K562 (cell line): ENCODE data around the gene PTPRT. TPM values are rescaled to one million over a fixed set of nuclear protein-coding genes. Genes with fewer than 3 reads are reported as not detected.

ENCODE experiments used
- ATAC-seq: fragments of 200-7000 bp; cut with Tn5 transposase; 3 replicates; pipeline ENCODE4 v1.9.1; 2020; ENCODE audit warnings: moderate library complexity
- BruUV-seq: library from RNA; stranded (reverse); fragments of 400-500 nt; replicated peaks from 2 replicates; lab custom pipeline; 2021; lab: Mats Ljungman, UMichigan
- CTCF ChIA-PET: fragments of 300-600 bp; formaldehyde crosslinking; extraction: SDS; loops from one replicate; lab custom pipeline; 2021; ENCODE audit warnings: low intra/inter-chr PET ratio; lab: Yijun Ruan, JAX
- POLR2A ChIA-PET: fragments of 300-600, 350-650 bp; sonication (Branson Sonifier 250); formaldehyde crosslinking; extraction: SDS; loops from one replicate; lab custom pipeline; 2021; ENCODE audit warnings: antibody characterized with exemption, inconsistent platforms; lab: Yijun Ruan, JAX
- DNase-seq, 4 experiments: peaks; one replicate each; pipeline versions ENCODE4 v3.0.0 to v3.0.0-alpha.2; 2011 to 2018; ENCODE audit warnings: low spot score in 3 of 4, mixed read lengths in 3 of 4; ENCODE audit errors: extremely low read depth in 1 of 4
- FAIRE-seq: peaks from 2 replicates; lab custom pipeline; 2011; peaks lifted over from hg19 to GRCh38; lab: Jason Lieb, UNC
- H2AFZ ChIP-seq: 2 replicates; pipeline ENCODE4 v1.6.0; 2011; ENCODE audit warnings: low read depth, low read length, control low read depth, inconsistent platforms
- H3K27ac ChIP-seq: fragments of 200-600 bp; 3 replicates; pipeline ENCODE4 v1.8.0; 2011; ENCODE audit warnings: low read depth, mild to moderate bottlenecking, control low read depth, inconsistent platforms, low read length, moderate library complexity, mixed read lengths; ENCODE audit errors: extremely low read depth
- H3K27me3 ChIP-seq, 2 experiments: fragments of 300-600 bp in 1 of 2; 2 replicates in 1 of 2; 3 replicates in 1 of 2; pipeline versions ENCODE4 v1.6.0 to v1.8.0; 2011; ENCODE audit warnings: inconsistent platforms in 2 of 2, low read length in 2 of 2, mild to moderate bottlenecking in 1 of 2, mixed read lengths in 1 of 2, moderate library complexity in 1 of 2; ENCODE audit not compliant: control insufficient read depth in 2 of 2, insufficient read depth in 2 of 2
- H3K36me3 ChIP-seq: fragments of 300-600 bp; 3 replicates; pipeline ENCODE4 v1.8.0; 2011; ENCODE audit warnings: mild to moderate bottlenecking, low read length, inconsistent platforms; ENCODE audit not compliant: control insufficient read depth, insufficient read depth
- H3K4me1 ChIP-seq, 2 experiments: fragments of 200-600 bp in 1 of 2; replicated peaks in 1 of 2; 2 replicates in 1 of 2; 3 replicates in 1 of 2; pipeline versions ENCODE4 v1.5.1 to v1.8.0; 2011; ENCODE audit warnings: inconsistent platforms in 2 of 2, low read length in 2 of 2, mild to moderate bottlenecking in 1 of 2, mixed read lengths in 1 of 2, moderate library complexity in 1 of 2; ENCODE audit not compliant: control insufficient read depth in 2 of 2, insufficient read depth in 2 of 2
- H3K4me2 ChIP-seq: 2 replicates; pipeline ENCODE4 v1.6.1; 2011; ENCODE audit warnings: low read length, control low read depth, inconsistent platforms, mixed read lengths; ENCODE audit not compliant: insufficient read depth
- H3K4me3 ChIP-seq: fragments of 200-600 bp; sonication (generic), shearing (Covaris generic); 2 replicates; pipeline ENCODE4 v1.5.1; 2016; ENCODE audit warnings: control low read depth, inconsistent platforms
- H3K79me2 ChIP-seq: fragments of 200-600 bp; 3 replicates; pipeline ENCODE4 v1.8.0; 2011; ENCODE audit warnings: low read length, inconsistent platforms; ENCODE audit not compliant: control insufficient read depth, insufficient read depth
- H3K9ac ChIP-seq, 2 experiments: 2 replicates each; pipeline versions ENCODE4 v1.6.0 to v1.6.1; 2011; ENCODE audit warnings: low read depth in 2 of 2, low read length in 2 of 2, control low read depth in 1 of 2, inconsistent platforms in 1 of 2, mild to moderate bottlenecking in 1 of 2, mixed read lengths in 1 of 2; ENCODE audit not compliant: insufficient read depth in 1 of 2
- H3K9me1 ChIP-seq: one replicate; pipeline ENCODE4 v1.6.0; 2011; ENCODE audit warnings: inconsistent platforms, mild to moderate bottlenecking, low read length, moderate library complexity; ENCODE audit not compliant: control insufficient read depth, insufficient read depth
- H3K9me3 ChIP-seq: replicated peaks from 2 replicates; pipeline ENCODE4 v1.5.1; 2011; ENCODE audit warnings: low read depth, low read length, inconsistent platforms; ENCODE audit not compliant: control insufficient read depth, insufficient read depth
- H4K20me1 ChIP-seq: replicated peaks from 2 replicates; pipeline ENCODE4 v1.6.1; 2011; ENCODE audit warnings: low read length, inconsistent platforms, mixed read lengths; ENCODE audit not compliant: control insufficient read depth, insufficient read depth
- CEBPZ ChIP-seq: fragments of 150-350 bp; IDR thresholded peaks from 2 replicates; pipeline ENCODE4 v1.6.1; 2014; ENCODE audit warnings: low read depth, mild to moderate bottlenecking, low read length, borderline replicate concordance
- DNMT1 ChIP-seq: fragments of 450-650 bp; IDR thresholded peaks from 2 replicates; pipeline ENCODE4 v1.6.1; 2016; ENCODE audit warnings: antibody characterized with exemption, mild to moderate bottlenecking
- E2F3 ChIP-seq: fragments of 250-450 bp; sonication (Bioruptor Pico); IDR thresholded peaks from 2 replicates; pipeline ENCODE4 v1.4.0; 2020; ENCODE audit warnings: mild to moderate bottlenecking
- KDM4B ChIP-seq, 2 experiments: fragments of 450-650 bp in 1 of 2; sonication (generic) in 1 of 2; IDR thresholded peaks; 2 replicates each; pipeline ENCODE4 v1.6.1; 2016 to 2017; ENCODE audit warnings: borderline replicate concordance in 2 of 2, antibody characterized with exemption in 1 of 2, low read depth in 1 of 2, mild to moderate bottlenecking in 1 of 2
- RFX1 ChIP-seq: fragments of 450-650 bp; IDR thresholded peaks from 2 replicates; pipeline ENCODE4 v1.6.1; 2016; ENCODE audit warnings: mild to moderate bottlenecking, moderate library complexity
- SP1 ChIP-seq: sonication (generic); formaldehyde crosslinking; IDR thresholded peaks from 2 replicates; pipeline ENCODE4 v1.8.1; 2022; ENCODE audit warnings: mild to moderate bottlenecking, missing genetic modification reagents
- ZBTB1 ChIP-seq: sonication (generic); formaldehyde crosslinking; IDR thresholded peaks from 2 replicates; pipeline ENCODE4 v1.8.1; 2023; ENCODE audit warnings: missing genetic modification reagents, low read depth, mild to moderate bottlenecking, borderline replicate concordance
- WGBS: fragments of 100-300 bp; shearing (Covaris generic); methylation state at CpG from one replicate; pipeline ENCODE4 v1.1.6; 2016; ENCODE audit warnings: low coverage, mixed read lengths; ENCODE audit not compliant: insufficient coverage; ENCODE audit errors: missing lambda C conversion rate; 5-methylcytosine and 5-hydroxymethylcytosine counted together
- in situ Hi-C: fragments of 300-500 bp; cut with MboI; formaldehyde crosslinking; loops from 4 replicates; pipeline ENCODE4 v1.15.0; 2018; ENCODE audit warnings: inconsistent platforms, mixed read lengths
- intact Hi-C: fragments of 100-400 bp; cut with micrococcal nuclease; formaldehyde crosslinking; loops from 2 replicates; pipeline ENCODE4 v1.14.2; 2022
- polyA plus RNA-seq, 8 experiments: library from polyadenylated mRNA; depleted of rRNA in 4 of 8; stranded (reverse) in 5 of 8; unstranded in 3 of 8; fragments of >200 nt; fragmentation: Nextera tagmentation in 2 of 8; fragmentation: Illumina TruSeq in 1 of 8; extraction: Ambion mirVana in 2 of 8; extraction: Trizol in 1 of 8; gene quantifications; 2 replicates each; pipeline versions ENCODE4 v1.2.1 to v1.2.3, GENCODE V29; 2011 to 2014; ENCODE audit warnings: inconsistent platforms in 1 of 8, missing spikeins in 1 of 8
- total RNA-seq, 7 experiments: library from RNA; depleted of rRNA in 6 of 7; stranded (reverse); fragments of >200 nt in 6 of 7; fragmentation: Illumina TruSeq in 2 of 7; extraction: Trizol in 2 of 7; gene quantifications; 2 replicates each; pipeline versions ENCODE4 v1.2.1 to v1.2.3, GENCODE V29; 2011 to 2021; ENCODE audit warnings: low replicate concordance in 1 of 7

The PTPRT gene
- total and polyA plus RNA-seq, 9 of the 15 experiments (the other 6 are each of a cell fraction or from before 2014, with no cell fraction given) = not detected

GRCh38 chr20:42895020-42895419 is 294.7 kb downstream of the PTPRT start (continued):
- no peak for TF ChIP-seq CEBPZ
- TF ChIP-seq SP1 (CRISPR knock-in tag) = no peak
- TF ChIP-seq E2F3 (CRISPR knock-in tag) = no peak
- TF ChIP-seq KDM4B (IDR thresholded peaks at IDR 0.05; ENCODE audit: borderline replicate concordance in 2 of 2, low read depth in 1 of 2) = no peak
- no peak for TF ChIP-seq DNMT1

- Histone ChIP-seq H3K4me1 (no peaks in the 10 kb centered on the region), H3K27ac (no peak overlapping the region), H3K79me2 (no peaks in the 10 kb centered on the region), H4K20me1 (no peaks in the 10 kb centered on the region), H3K9me3 (no peaks in the 10 kb centered on the region), H3K36me3 (no peaks in the 10 kb centered on the region), H3K4me2 (no peak overlapping the region), H3K27me3 (no peaks in the 10 kb centered on the region), H3K9ac (no peak overlapping the region), H3K4me3 (no peak overlapping the region), H3K9me1 (no peaks in the 10 kb centered on the region), H2AFZ (no peak overlapping the region)
- CTCF ChIA-PET = no interaction called here
- intact Hi-C loops = no loop called here
- 4% methylated on average over 3 of the region's 3 CpGs for WGBS
- FAIRE-seq = no peak
- no TSS peak for BruUV-seq
- no peak for ATAC-seq
- POLR2A ChIA-PET = no interaction called here
- TF ChIP-seq RFX1 = peak; percentile 57
- TF ChIP-seq ZBTB1 (CRISPR knock-in tag) = no peak
- in situ Hi-C loops = no loop called here
- DNase-seq = no peak
These were observed 295.2 kb downstream of the PTPRT start for GRCh38 chr20:42894483-42894882.
